ENCODE measurements around the gene ALDH1B1. TPM values are rescaled to one million over a fixed set of nuclear protein-coding genes. Genes with fewer than 3 reads are reported as not detected.

Gene ALDH1B1
- total and polyA plus RNA-seq, 8 donors: 6.0 to 17.1 (median 10.3) TPM

GRCh38 chr9:38389313-38389712 lies 3.2 kb upstream of the ALDH1B1 start:
- intact Hi-C loops (cut with DNase I): no loop called here
- H3K27me3 ChIP-seq: no peaks in the 10 kb centered on the region
- ATAC-seq (no peak), FAIRE-seq (no peak), DNase-seq (no peak)
- 61% methylated on average over 4 of the region's 4 CpGs for WGBS, 2 donors
- TF ChIP-seq CTCF (IDR thresholded peaks at IDR 0.05): no peak
- H3K36me3 ChIP-seq: no peaks in the 10 kb centered on the region
- no peaks in the 10 kb centered on the region for H3K9me3 ChIP-seq
- peak overlapping the region in 1 of 4 donors; percentile 36 for H3K27ac ChIP-seq
- no peak overlapping the region for H3K4me3 ChIP-seq
- H3K4me1 ChIP-seq: peaks cover 0 to 7% (median 4%) of the 10 kb centered on the region in 3 donors

GRCh38 chr9:38390442-38390841 lies 2.1 kb upstream of the ALDH1B1 start:
- intact Hi-C loops (cut with DNase I): no loop called here
- no peak for ATAC-seq
- no peak for TF ChIP-seq CTCF (IDR thresholded peaks at IDR 0.05)
- Histone ChIP-seq H3K36me3 (no peaks in the 10 kb centered on the region), H3K4me1 (peaks cover 0 to 7% (median 4%) of the 10 kb centered on the region in 3 donors), H3K4me3 (no peak overlapping the region), H3K27me3 (no peaks in the 10 kb centered on the region), H3K9me3 (no peaks in the 10 kb centered on the region), H3K27ac (no peak overlapping the region)
- WGBS, 2 donors: 50 to 52% methylated on average over 1 of the region's 1 CpG
- no peak for FAIRE-seq
- no peak for DNase-seq

- no peak overlapping the region for H3K4me3 ChIP-seq
- DNase-seq: no peak
Measured at GRCh38 chr9:38390851-38391250, 1.7 kb upstream of the ALDH1B1 start.

GRCh38 chr9:38391278-38392118 lies 1.0 kb upstream of the ALDH1B1 start:
- intact Hi-C loops (cut with DNase I): no loop called here
- no peak overlapping the region for H3K27ac ChIP-seq
- peaks cover 0 to 7% (median 4%) of the 10 kb centered on the region in 3 donors for H3K4me1 ChIP-seq
- FAIRE-seq: no peak
- H3K36me3 ChIP-seq: peaks cover 0 to 7% (median 5%) of the 10 kb centered on the region in 3 donors
- 77 to 78% methylated on average over 18 of the region's 18 CpGs for WGBS, 2 donors
- no peak for DNase-seq
- no peak for TF ChIP-seq CTCF (IDR thresholded peaks at IDR 0.05)
- no peaks in the 10 kb centered on the region for H3K27me3 ChIP-seq
- H3K4me3 ChIP-seq: peak overlapping the region in 2 of 4 donors; percentile 71 to 75
- no peaks in the 10 kb centered on the region for H3K9me3 ChIP-seq
- no peak for ATAC-seq

More at GRCh38 chr9:38390851-38391250, 1.7 kb upstream of the ALDH1B1 start:
- no peak for ATAC-seq
- peaks cover 0 to under 1% (median 0%) of the 10 kb centered on the region in 3 donors for H3K36me3 ChIP-seq
- H3K4me1 ChIP-seq: peaks cover 0 to 7% (median 4%) of the 10 kb centered on the region in 3 donors
- 24 to 26% methylated on average over 5 of the region's 5 CpGs for WGBS, 2 donors
- intact Hi-C loops (cut with DNase I): no loop called here
- TF ChIP-seq CTCF (IDR thresholded peaks at IDR 0.05): no peak
- H3K9me3 ChIP-seq: no peaks in the 10 kb centered on the region
- H3K27ac ChIP-seq: no peak overlapping the region
- FAIRE-seq: no peak
- H3K27me3 ChIP-seq: no peaks in the 10 kb centered on the region

All from pancreas (tissue), 10 donors.